ENCODE results near the gene POPDC3. TPM values are rescaled to one million over a fixed set of nuclear protein-coding genes. Genes with fewer than 3 reads are reported as not detected.

The POPDC3 gene
- total RNA-seq, 1 experiment from 2014 or later, result 41.4 TPM

- H3K4me2 ChIP-seq (ENCODE audit: low read length), result no peak overlapping the region
Measured at GRCh38 chr6:105192707-105193465, 13.1 kb upstream of the POPDC3 start.

GRCh38 chr6:105191351-105191750 lies 11.5 kb upstream of the POPDC3 start:
- no peaks in the 10 kb centered on the region for H3K36me3 ChIP-seq (ENCODE audit: low read depth, low read length)
- no peak overlapping the region for H3K9ac ChIP-seq (ENCODE audit: low read length)
- no TSS peak for BruUV-seq (replicated peaks)
- no peak overlapping the region for H2AFZ ChIP-seq (ENCODE audit: low read length)
- DNase-seq (no peak), ATAC-seq (no peak)
- ChIA-PET CTCF (no interaction called here), POLR2A (ENCODE audit: unreplicated experiment) (no interaction called here)
- H3K4me2 ChIP-seq (ENCODE audit: low read length), result no peak overlapping the region
- intact Hi-C loops (cut with micrococcal nuclease), result no loop called here
- H4K20me1 ChIP-seq (ENCODE audit: low read length), result no peaks in the 10 kb centered on the region
- no peak overlapping the region for H3K27ac ChIP-seq (ENCODE audit: low read length)
- H3K4me3 ChIP-seq (ENCODE audit: low read length), result no peak overlapping the region
- H3K4me1 ChIP-seq (ENCODE audit: insufficient read depth, low read length), result peaks cover 3% of the 10 kb centered on the region; the same call in 1 of the 2 replicates
- no peaks in the 10 kb centered on the region for H3F3A ChIP-seq (ENCODE audit: low read length, unreplicated experiment)
- H3K9me3 ChIP-seq (ENCODE audit: low read length), result no peaks in the 10 kb centered on the region
- no peaks in the 10 kb centered on the region for H3K79me2 ChIP-seq (ENCODE audit: low read length)
- no peaks in the 10 kb centered on the region for H3K9me2 ChIP-seq (replicated peaks; ENCODE audit: low read length)
- TF ChIP-seq EZH2 (IDR thresholded peaks at IDR 0.05; ENCODE audit: low read length, unreplicated experiment) (no peak), EZH2phosphoT487 (IDR thresholded peaks at IDR 0.05; ENCODE audit: borderline replicate concordance, low read length) (no peak)
- TF ChIP-seq, protein P1, sequence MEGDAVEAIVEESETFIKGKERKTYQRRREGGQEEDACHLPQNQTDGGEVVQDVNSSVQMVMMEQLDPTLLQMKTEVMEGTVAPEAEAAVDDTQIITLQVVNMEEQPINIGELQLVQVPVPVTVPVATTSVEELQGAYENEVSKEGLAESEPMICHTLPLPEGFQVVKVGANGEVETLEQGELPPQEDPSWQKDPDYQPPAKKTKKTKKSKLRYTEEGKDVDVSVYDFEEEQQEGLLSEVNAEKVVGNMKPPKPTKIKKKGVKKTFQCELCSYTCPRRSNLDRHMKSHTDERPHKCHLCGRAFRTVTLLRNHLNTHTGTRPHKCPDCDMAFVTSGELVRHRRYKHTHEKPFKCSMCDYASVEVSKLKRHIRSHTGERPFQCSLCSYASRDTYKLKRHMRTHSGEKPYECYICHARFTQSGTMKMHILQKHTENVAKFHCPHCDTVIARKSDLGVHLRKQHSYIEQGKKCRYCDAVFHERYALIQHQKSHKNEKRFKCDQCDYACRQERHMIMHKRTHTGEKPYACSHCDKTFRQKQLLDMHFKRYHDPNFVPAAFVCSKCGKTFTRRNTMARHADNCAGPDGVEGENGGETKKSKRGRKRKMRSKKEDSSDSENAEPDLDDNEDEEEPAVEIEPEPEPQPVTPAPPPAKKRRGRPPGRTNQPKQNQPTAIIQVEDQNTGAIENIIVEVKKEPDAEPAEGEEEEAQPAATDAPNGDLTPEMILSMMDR (conservative IDR thresholded peaks at IDR 0.05; ENCODE audit: low read depth, low read length), result no peak
- no peaks in the 10 kb centered on the region for H3K27me3 ChIP-seq (ENCODE audit: low read length)

More at GRCh38 chr6:105192707-105193465, 13.1 kb upstream of the POPDC3 start:
- no TSS peak for BruUV-seq (replicated peaks)
- H3K4me1 ChIP-seq (ENCODE audit: insufficient read depth, low read length), result peaks cover 3% of the 10 kb centered on the region; the same call in 1 of the 2 replicates
- DNase-seq, result peak; percentile 42
- no peaks in the 10 kb centered on the region for H3K27me3 ChIP-seq (ENCODE audit: low read length)
- H3K79me2 ChIP-seq (ENCODE audit: low read length), result no peaks in the 10 kb centered on the region
- CTCF ChIA-PET, result interaction anchor here (0.7 kb wide), 1 partner anchor 125 kb away, joined by 4 read pairs; no protein-coding TSS in a partner anchor
- H3F3A ChIP-seq (ENCODE audit: low read length, unreplicated experiment), result no peaks in the 10 kb centered on the region
- H3K4me3 ChIP-seq (ENCODE audit: low read length), result no peak overlapping the region
- peak; percentile 43; the same call in 1 of the 2 replicates for ATAC-seq
- TF ChIP-seq, protein P1 (conservative IDR thresholded peaks at IDR 0.05; ENCODE audit: low read depth, low read length), result no peak
- TF ChIP-seq EZH2phosphoT487 (IDR thresholded peaks at IDR 0.05; ENCODE audit: borderline replicate concordance, low read length) (no peak), EZH2 (IDR thresholded peaks at IDR 0.05; ENCODE audit: low read length, unreplicated experiment) (no peak)
- H2AFZ ChIP-seq (ENCODE audit: low read length), result no peak overlapping the region
- H3K9me2 ChIP-seq (replicated peaks; ENCODE audit: low read length), result no peaks in the 10 kb centered on the region
- POLR2A ChIA-PET (ENCODE audit: unreplicated experiment), result interaction anchor here (0.6 kb wide), 1 partner anchor 229 kb away, joined by 19 read pairs; no protein-coding TSS in a partner anchor
- intact Hi-C loops (cut with micrococcal nuclease), result no loop called here
- H3K36me3 ChIP-seq (ENCODE audit: low read depth, low read length), result no peaks in the 10 kb centered on the region
- H3K9me3 ChIP-seq (ENCODE audit: low read length), result no peaks in the 10 kb centered on the region
- no peaks in the 10 kb centered on the region for H4K20me1 ChIP-seq (ENCODE audit: low read length)
- H3K9ac ChIP-seq (ENCODE audit: low read length), result no peak overlapping the region
- no peak overlapping the region for H3K27ac ChIP-seq (ENCODE audit: low read length)

All from PC-3 (cell line).